Activated CD4-positive, alpha-beta T cell treated with anti-CD3 and anti-CD28 coated beads, Interleukin-2, Interleukin-4, amounts not matched to agents 100 ng/mL and 50 ng/mL, durations not matched to agents 16 hours and 8 hours (primary cell): ENCODE results near the gene AFAP1L1.
A peak's percentile ranks its signal among the peaks of the same experiment; 100 is the strongest.

Experiments
- DNase-seq: peaks from one replicate; pipeline ENCODE4 v3.0.0-alpha.2; 2020; ENCODE audit warnings: low spot score

Gene AFAP1L1

DNA sequence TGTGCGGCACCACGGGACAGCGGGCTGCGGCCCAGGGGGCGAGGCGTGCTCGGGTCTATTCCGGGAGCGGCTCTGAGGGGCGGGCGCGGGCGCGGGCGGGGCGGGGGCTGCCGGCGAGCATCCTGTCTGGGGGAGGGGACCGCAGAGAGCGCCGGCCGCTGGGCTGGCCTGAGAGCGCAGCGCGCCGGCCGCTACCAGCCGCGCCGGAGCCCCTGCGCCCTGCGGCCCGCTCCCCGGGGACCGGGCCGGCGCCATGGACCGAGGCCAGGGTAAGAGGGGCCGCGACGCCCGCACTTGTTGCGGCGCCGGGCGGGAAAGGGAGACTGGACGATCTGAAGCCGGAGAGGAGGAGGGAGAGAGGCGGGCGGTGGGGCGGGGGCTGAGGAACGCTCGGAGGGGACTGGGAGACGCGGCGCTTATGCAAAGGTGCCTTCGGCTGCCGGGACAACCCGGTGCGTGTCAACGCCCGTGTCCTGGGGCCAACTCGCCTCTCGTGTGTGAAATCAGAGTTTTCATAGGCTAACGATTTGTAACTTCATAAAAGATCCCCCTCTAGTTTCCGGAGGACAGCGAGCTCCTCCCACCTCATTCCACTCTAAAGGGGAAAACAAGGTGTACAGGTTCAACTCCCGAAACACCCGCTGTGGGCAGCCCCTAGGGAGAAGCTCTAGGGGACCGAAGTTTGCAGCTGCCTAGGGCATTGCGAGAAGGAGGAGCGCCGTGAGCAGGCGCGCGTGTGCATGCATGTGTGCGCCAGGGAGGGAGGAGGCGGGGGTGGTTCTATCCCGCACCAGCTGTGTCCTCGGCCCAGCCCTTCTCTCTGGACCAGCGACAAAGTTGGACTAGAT is at the start of gene AFAP1L1:
AFAP1L1 (plus strand) TSS at position 144 of the 848 bp plus-strand sequence; CDS start at position 254, 110 bp downstream.
- DNase-seq, result no peak

DNA sequence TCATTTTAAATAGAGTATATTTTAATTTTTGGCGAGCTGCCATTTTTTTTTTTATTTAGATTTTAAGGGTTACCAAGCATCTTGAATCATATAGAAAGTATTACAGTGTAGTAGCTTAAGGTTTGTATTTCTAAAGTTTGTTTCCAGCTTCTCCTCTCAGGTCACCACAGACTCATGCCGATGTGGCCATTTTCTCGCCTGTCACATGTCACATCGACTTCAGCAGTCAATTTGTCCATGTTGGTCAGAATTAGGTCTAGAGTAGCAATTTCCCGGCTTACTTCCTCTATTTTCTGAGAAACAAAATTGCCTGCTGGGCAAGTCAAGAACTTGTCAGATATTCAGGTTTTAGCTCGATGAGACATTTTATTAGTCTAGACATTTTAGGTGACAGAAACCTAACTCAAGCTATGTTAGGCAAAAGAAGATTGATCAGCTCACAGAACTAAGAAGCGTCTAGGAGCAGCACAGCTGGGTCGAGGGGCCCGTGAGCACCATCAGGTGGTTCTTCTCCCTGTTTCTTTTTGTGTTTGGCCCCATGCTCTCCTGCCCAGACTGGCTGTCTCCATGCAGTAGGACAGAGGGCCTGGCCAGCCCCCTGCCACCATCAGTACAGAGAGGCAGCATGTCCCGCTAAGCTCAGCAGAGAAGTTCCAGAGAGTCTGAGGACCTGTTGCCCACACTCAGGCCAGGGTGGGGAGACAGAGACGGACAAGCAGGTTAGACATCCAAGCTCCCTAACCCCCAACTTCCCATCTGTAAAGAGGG is 48.4 kb upstream of the AFAP1L1 start:
- DNase-seq, result no peak

DNA sequence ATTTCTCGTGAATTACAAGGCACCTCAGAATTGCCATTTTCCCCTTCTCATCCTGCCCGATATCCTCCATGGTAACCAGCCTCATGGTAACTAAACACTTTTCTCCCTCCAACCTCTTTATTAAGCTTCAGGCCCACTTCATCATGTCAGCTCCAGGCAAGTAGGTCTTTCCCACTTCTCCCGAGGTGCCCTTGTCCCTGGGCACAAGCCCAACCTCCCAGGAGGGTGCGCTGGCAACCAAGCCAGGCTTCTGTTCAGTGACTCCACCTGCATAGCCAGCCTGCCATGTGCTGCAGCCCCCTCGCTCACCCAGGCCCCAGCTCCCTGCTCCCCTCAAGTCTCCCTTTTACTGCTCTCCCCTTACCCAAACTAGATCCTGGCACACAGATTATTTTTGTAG is 47.4 kb upstream of the AFAP1L1 start:
- DNase-seq, result no peak

DNA sequence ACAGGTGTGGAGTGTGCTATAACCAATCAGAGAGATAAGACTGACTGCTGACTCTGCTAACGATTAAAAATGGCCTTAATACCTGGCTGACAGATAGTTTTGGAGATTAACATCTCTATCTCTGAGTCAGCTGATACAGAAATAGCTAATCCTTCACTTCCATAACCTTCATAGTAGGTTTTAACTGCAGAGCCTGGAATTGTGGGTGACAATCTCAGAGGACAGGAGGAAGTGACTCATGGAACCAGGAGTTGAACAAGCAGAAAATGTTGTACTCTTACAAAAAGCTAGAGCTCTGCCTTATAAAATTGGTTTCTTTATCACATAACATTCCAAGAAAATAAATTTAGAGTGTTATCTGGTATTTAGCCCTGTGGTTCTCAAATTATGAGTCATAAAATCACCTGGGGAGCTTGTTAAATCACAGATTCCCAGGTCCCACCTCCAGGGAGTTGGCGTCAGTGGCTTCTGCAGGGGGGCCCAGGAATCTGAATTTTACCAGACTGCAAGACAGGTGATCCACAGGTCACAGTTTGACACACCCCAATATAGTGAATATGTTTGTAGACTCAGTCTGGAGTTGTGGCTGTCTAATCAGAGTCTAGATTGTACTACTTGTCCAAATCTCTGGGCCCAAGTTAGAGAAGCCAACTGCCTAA is 44.4 kb upstream of the AFAP1L1 start:
- DNase-seq, result peak; percentile 28

DNA sequence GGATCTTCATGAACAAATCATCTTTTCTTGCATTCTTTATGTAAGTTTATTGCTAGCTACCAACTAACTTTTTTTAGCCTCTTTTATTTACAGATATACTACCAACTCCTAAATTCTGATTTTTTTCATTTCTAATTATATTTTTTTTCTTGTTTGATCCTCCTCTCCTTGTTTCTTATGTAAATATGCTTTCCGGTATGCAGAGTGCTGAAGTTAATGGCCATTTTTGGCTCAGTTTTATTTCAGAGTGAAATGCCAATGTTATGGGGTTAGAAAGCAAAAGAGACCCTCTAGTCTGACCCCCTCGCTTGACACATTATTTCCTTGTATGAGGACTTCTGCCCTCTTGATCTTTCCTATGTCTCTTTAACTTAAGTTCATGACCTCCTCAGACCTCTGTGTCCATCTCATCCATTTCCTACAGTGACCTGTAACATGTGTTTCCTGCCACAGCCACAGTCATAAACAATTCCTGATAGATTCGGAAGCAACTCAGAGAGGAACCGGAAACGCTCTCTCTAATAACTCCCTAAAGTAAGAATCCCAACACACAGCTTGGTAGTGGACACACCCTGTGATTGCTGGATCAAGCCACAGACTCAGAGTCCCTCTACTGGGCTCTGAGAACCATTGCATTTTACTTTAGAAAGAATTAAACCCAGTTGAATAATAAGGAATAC is 42.9 kb upstream of the AFAP1L1 start:
- DNase-seq, result no peak

DNA sequence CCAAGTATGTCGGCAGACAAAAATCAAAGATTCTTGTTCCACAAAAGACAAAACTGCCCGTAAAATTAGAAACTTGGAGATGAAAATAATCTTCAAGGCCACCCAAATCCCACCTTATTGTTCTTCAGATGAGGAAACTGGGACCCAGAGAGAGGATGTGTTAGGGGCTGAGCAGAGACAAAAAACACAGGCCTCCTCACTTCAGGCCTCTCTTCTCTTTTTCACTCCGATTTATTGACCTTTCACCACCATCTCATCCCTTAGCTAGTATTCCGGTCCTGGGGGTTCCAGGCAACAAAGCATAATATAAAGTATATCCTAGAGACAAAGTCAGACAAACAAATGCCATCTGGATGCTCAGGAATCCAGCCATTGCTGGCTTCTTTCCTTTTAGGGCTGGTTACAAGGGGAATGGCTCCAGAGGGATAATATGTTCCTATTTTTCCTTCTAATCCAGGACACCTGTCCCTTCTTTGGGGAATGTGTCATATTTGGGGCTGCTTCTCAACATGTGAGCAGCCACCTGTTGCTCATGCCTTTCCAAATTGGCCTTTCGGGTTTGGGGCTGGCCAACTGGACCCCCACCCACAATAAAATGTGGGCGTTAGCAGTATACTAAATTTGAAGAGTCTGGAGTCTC is 42.2 kb upstream of the AFAP1L1 start:
- DNase-seq, result no peak

DNA sequence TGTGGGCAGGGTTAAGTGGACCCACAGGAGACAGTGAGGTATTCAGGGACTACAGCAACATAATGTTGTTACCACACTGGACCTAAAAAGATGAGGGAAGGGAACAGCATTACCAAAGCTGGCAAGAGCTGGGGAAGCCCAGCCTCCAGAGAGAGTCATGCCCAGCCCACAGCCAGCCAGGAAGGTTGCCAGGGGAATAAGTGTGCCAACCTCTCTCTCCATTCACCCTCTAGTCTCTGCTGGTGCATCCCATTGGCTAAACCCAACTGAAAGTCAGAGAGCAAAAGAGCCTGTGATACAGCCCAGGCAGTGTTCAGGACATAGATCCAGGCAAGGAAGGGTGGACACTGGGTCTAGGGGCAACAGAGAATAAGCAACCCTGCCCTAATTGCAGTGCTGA is 35.8 kb upstream of the AFAP1L1 start:
- DNase-seq, result no peak

DNA sequence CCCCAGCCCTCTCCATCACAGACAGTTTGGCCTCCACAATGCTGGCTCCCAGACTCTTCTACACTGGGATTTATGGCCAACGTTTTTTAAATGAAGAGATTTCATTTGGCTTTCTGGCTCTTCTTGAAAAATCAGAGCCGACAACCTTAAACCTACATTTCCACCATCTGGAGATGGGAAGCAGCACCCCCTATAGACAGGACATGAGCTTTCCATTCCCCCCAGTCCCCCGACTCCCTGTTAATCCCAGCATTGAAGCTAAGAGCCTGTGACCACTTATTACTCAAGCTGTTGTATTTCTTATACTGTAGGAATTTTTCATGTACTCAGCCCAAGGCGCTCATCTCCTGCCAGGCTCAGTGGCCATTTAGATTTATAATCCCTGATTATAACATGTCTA is 34.0 kb upstream of the AFAP1L1 start:
- DNase-seq, result no peak

DNA sequence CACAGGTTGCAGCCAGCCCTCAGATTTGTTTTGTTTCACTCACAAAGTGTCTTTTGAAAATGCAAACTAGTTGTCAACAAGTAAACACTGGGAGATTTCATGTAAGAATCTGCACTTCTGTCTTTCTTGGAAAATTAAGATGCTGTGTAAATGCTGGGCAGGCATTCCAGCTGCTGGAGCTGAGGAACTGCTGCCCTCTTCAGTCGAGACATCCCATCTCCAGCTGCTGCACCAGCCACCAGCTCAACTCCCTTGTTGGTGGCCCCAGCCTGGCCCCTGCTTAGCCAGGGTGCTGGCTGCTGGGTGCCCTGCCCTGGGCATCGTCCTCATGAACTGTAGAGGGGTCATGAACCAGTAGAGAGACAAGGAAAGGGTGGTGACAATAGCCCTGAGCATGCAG is 33.1 kb upstream of the AFAP1L1 start:
- DNase-seq, result no peak

DNA sequence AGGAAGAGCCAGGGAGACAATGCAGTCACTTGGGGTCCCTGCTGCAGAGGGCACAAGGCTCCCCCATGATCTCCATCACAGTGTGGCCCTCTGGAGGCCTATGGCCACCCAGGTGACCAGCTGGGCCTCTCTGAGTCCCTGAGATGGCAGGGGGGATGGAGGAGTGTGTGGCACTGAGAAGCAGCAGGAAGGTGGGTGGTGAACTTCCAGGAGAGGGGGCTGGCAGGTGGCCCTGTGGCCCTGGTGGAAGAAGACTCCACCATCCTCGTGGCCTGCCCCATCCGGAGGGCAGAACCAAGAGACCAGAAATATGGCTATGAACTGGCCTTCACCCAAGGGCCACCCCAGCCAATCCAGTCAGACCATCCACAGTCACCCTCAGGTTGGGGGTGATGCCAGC is 31.7 kb upstream of the AFAP1L1 start:
- no peak for DNase-seq

DNA sequence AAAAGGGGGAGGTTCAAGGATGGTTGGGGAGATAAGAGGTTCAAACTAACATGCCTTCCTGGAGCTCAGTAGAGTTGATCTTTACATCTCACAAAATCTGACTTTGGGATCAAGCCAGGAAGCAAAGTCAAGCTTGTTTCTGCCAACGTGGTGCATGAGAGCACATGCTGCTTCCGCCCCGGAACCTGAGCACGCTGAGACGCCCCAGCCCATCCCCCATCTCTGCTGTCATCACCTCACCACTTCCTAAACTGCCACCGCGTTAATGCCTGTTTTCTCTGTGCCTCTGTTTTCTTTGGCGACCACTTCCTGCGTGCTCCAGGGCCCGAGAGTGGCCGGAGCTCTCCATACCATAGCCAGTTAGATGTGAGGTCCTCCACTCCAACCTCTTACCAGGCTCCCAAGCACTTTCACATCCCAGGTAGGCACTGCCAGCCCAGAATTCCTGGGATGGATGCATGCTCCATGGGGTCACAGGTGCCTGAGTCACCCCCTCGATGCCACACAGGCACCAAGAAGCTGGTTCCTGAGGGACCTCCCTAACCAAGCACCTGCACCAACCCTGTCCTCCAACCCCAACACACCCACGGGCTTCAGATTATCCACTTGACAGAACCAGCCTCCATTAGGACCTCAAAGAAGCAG is 31.2 kb upstream of the AFAP1L1 start:
- DNase-seq, result peak; percentile 85

DNA sequence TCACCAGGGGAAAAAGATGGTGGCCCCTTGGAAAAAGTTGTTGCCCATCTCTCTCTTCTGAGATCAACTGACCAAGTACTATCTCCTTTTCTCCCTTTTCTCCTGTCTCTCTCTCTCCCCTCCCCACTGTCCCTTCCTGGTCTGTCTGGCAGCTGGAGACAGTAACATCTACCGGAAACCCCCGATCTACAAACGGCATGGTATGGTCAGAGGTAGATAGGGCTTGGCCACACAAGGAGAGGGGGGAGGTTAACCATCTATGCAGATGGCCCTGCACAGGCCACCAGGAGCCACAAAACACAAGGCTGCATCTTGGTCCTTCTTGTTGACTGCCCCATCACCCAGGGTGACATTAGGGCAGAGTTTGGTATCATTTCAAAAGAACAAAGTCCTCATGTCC is 29.3 kb upstream of the AFAP1L1 start:
- DNase-seq, result no peak

DNA sequence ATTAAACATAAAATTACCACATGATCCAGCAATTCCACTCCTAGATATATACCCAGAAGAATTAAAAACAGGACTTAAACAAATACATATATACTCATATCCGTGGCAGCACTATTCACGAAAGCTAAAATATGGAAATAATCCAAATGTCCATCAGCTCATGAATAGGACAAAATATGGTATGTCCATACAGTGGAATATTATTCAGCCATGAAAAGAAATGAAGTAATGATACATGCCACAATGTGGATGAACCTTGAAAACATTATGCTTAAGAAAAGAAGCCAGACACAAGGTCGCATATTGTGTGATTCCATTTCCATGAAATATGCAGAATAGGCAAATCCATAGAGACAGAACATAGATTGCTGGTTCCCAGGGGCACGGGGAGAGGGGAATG is 24.8 kb upstream of the AFAP1L1 start:
- no peak for DNase-seq

DNA sequence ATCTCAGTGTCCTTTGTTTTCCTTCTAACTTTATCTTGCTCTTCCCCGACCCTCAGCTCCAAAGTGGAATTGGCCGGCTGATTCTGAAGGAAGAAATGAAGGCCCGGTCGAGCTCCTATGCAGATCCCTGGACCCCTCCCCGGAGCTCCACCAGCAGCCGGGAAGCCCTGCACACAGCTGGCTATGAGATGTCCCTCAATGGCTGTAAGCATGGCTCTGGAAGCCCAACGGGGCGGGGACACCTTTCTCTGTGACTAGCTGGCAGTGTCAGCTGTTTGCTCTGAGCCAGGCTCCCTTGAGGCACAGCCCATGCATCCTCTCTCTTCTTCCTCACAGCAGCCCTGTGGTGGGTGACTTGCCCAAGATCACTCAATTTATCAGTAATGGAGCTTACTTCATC is 23.9 kb upstream of the AFAP1L1 start:
- DNase-seq, result no peak

DNA sequence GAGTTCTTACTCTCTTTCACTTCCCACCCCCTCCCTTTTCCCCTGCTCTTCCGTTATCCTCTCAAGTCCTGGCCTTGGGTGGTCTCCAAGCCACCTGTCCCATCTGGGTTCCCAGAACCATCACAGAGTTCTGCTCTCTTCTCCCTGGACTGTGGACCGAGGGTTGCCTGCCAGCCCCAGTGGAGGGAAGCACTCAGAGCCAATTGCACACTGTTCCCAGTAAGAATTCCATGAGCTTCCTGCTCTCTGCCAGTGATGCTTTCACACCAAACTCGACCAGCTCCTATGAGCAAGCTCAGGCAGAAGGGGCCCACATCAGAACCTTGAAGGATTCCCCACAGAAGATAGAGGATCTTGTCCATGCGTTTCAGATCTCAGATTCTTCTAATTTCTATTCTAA is 20.1 kb upstream of the AFAP1L1 start:
- no peak for DNase-seq

DNA sequence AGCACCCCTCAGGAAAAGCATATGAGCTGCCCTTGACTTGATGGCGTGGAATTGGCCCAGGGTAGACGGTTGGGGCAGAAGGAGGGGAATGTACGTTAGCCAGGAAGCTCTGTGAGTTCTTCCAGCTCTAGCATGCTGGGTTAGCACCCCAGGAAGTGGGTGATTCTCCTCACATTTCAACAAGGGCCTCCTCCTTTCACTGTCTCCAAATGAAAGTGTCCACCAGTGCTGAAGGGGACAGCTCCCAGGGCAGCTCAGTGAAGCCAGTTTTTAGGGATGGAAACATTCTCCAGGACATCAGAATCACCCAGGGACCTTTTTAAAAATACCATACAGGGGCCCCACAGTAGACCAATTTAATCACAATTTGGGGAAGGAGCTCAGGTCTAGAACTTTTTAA is 17.2 kb upstream of the AFAP1L1 start:
- DNase-seq, result no peak

DNA sequence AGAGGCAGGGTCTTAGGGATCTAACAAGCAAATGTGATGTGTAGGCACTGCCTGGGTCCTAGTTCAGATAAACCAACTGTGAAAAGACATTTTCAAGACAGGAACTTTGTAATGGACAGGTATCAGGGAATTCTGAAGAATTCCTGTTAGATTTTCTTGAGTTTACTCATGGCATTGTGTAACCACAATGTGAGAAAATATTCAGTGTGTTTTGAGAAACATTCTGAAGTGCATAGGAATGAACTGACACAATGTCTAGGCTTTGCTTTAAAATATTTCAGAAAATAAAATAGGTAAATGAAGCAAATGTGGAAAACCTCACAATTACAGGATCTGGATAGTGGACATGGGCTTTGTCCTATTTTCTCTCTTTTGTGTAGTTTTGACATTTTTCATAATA is 15.2 kb upstream of the AFAP1L1 start:
- no peak for DNase-seq

DNA sequence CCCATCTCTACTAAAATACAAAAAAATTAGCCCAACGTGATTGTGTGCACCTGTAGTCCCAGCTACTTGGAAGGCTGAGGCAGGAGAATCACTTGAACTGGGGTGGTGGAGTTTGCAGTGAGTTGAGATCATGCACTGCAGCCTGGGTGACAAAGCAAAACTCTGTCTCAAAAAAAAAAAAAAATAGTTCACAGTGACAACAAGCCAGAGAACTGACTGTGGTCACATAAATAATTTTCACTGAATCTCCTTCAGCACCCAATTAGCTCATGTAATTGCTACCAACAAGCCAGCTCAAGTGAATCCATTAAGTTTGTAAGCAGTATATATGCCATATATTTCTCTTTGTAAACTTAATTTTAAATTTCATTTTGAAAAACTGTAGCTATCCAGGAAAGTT is 14.5 kb upstream of the AFAP1L1 start:
- no peak for DNase-seq

DNA sequence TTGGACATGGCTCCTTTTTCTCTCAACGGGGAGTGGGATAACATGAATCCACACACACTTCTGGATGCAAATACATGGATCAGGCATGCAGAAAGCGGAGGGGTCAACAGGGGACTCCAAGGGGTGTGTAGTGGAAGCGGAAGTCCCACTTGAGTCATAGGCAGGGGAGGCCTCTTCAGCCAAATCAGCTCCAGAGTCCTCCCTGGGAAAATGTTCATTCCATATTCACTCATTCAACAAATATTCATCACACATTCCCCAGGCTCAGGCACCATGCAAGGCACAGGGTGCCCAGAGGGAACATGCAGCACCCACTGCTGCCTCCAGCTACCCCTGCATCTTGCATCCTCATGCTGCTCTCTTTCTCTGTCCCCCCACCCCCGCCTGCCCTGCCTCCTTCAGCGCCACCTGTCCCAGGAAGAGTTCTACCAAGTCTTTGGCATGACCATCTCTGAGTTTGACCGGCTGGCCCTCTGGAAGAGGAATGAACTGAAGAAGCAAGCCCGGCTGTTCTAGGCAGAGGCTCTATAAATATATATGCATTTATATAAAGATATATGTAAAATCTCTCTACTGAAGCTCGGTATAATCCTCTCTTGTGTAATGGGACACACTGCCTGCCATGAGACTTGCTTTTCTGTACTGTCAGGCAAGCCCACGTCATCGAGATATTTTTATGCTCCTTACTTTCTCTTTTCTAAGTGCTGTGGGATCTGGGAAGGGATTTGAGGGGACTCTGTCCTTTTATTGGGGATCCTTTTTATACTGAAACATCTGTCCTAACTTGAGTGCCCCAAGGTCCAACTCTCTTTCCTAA is 13.6 kb upstream of the AFAP1L1 start:
- no peak for DNase-seq

DNA sequence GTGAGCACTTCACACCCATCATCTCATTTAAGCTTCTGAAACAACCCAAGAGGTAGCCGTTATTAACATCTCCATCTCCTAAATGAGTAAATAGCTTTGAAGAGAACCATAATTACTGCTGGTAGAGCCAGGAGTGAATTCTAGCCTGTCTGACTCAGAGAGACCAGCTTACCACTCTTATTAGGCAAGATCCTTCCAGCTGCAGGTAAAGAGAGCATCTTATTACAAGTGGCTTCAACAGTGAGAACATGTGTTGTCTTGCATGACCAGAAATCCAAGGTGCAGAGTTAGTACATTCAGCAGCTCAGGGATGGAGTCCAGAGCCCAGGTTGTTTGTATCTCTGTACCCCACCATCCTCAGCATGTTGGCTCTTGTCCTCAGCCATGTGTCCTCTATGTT is 10.9 kb upstream of the AFAP1L1 start:
- DNase-seq, result no peak
